Body of pancreas (tissue), 4 donors: ENCODE data around the gene ABHD8.

ENCODE experiments used
- CTCF ChIP-seq, 7 experiments: fragments of 450-650 bp in 4 of 7; fragments of 200-600 bp in 3 of 7; sonication (generic) in 3 of 7; IDR thresholded peaks; one replicate each; pipeline ENCODE4 v1.5.1; 2016 to 2019; ENCODE audit warnings: antibody characterized with exemption in 7 of 7
- POLR2A ChIP-seq, 3 donors: fragments of 450-650 bp; IDR thresholded peaks; one replicate each; pipeline ENCODE4 v1.6.1; 2016; ENCODE audit warnings: antibody characterized with exemption in 3 of 3, mild to moderate bottlenecking in 2 of 3

- peak in 1 of 7 experiments; percentile 16 for TF ChIP-seq CTCF (IDR thresholded peaks at IDR 0.05)
- peak in 2 of 3 donors; percentile 53 to 57 for TF ChIP-seq POLR2A (IDR thresholded peaks at IDR 0.05)
Observed at GRCh38 chr19:17336872-17337674, 33.8 kb upstream of the ABHD8 start, which contains the start of gene GTPBP3.
